ENCODE measurements around the gene CDCA3. TPM values are rescaled to one million over a fixed set of nuclear protein-coding genes. Genes with fewer than 3 reads are reported as not detected.

The CDCA3 gene
- total RNA-seq, 1 donor from 2014 or later = 1.1 TPM

DNA sequence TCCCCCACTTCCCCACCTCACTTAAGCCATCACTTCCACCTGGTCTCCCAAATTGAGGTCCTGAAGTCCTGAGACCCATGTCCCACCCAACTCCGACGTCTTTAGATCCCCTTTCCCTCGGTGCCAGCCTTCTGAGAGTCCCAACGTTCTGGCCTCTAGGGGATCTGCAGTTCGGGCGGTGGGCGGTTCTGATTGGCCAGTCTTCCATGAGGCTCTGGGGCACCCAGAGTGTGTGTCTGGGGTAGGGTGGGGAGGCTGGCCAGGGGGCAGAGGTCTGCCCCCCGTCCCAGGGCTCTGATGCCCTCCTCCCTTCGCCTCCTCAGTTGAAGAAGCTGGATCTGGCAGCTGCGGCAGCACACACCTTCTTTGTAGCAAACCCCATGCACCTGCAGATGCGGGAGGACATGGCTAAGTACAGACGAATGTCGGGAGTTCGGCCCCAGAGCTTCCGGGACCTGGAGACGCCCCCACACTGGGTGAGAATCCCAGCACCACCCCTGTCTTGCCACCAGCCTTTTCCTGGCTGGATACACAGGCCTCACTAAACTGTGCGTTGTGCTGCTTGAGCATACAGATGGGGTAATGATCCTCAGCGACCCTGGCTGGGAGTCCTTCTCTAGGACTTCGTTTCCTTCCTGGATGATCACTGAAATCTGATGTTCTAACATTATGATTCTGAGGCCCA, 21.4 kb downstream of the CDCA3 start:
- Histone ChIP-seq H3K36me3 (no peaks in the 10 kb centered on the region), H3K4me3 (peak overlapping the region; percentile 62), H3K9me3 (no peaks in the 10 kb centered on the region), H3K4me1 (peaks cover 5% of the 10 kb centered on the region), H3K27ac (peak overlapping the region; percentile 44), H3K27me3 (no peaks in the 10 kb centered on the region)
- TF ChIP-seq CTCF (IDR thresholded peaks at IDR 0.05) = no peak
- DNase-seq (no peak), ATAC-seq (no peak)
- intact Hi-C loops (cut with DNase I) = loop anchor here (10.0 kb wide), 1 partner anchor 95 kb away; no protein-coding TSS in a partner anchor

DNA sequence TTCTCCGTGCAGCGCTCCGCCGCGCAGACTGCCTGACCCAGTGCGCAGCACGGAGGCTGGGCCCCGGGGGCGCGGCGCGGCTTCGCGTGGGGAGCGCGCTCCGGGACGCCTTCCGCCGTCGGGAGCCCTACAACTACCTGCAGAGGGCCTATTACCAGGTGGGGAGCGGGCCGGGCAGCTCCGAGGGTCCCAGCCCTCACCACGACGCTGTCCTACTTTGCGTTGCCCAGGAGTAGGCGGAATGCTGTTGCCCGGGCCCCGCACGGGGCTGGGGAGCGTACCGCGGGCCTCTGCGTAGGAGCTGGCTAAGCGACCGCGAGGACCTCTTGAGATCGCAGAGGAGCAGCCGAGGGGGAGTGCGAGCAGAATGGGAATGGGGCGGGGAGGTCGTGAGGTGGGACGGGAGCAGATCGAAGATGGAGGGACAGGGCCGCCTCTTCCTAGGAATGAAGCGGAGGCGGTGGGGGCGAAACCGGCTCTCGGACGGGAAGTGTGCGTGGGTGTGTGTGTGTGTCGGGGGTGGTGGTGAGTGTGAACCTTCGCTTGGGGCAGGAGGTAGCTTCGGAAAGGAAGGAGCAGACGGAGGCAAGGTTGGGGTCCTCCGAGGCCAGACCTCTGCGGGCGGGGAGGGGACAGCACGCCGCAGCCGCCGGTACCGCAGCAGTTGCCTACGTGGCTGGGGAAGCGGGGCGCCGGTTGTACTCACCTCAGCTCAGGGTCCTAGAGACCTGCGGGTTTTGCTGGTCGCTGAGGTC, 22.1 kb downstream of the CDCA3 start:
- no peak for TF ChIP-seq CTCF (IDR thresholded peaks at IDR 0.05)
- ATAC-seq (peak; percentile 21), DNase-seq (no peak)
- peaks cover 5% of the 10 kb centered on the region for H3K4me1 ChIP-seq
- H3K27ac ChIP-seq = peak overlapping the region; percentile 44
- no peaks in the 10 kb centered on the region for H3K36me3 ChIP-seq
- intact Hi-C loops (cut with DNase I) = loop anchor here (10.0 kb wide), 1 partner anchor 94 kb away; no protein-coding TSS in a partner anchor
- H3K27me3 ChIP-seq = no peaks in the 10 kb centered on the region
- H3K9me3 ChIP-seq = no peaks in the 10 kb centered on the region
- peak overlapping the region; percentile 62 for H3K4me3 ChIP-seq

GRCh38 chr12:6827982-6828780, 22.9 kb downstream of the CDCA3 start, which contains the start of gene P3H3:
Gene P3H3 (plus strand): TSS chr12:6828407. CDS start chr12:6828441, 34 bp downstream.
- peak; percentile 5 for ATAC-seq
- intact Hi-C loops (cut with DNase I) = loop anchor here (10.0 kb wide), 1 partner anchor 93 kb away; no protein-coding TSS in a partner anchor

DNA sequence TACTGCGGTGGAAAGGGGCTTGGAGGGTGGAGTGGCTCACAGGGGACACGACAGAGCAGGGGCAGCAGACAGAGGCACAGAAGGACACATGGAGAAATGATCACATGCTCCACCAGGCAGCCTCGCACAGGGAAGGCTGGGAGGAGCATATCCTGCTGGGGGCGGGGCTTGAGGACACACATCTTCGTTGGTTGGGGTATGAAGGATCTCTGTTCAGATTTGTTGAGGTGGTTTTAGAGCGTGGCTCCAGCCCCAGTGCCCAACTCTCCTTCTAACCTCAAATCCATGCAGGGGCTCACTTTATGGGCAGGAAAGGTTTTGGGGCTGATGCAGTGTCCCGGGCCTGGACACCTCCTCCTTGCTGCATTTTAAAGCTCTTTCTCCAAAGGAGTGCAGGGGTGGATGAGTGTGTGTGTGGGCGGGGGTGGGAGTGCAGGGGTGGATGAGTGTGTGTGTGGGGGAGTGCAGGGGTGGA, 23.6 kb downstream of the CDCA3 start:
- intact Hi-C loops (cut with DNase I) = loop anchor here (10.0 kb wide), 1 partner anchor 93 kb away; no protein-coding TSS in a partner anchor
- no peaks in the 10 kb centered on the region for H3K36me3 ChIP-seq
- peaks cover 5% of the 10 kb centered on the region for H3K4me1 ChIP-seq
- ATAC-seq (peak; percentile 50), DNase-seq (peak; percentile 83)
- H3K27me3 ChIP-seq = no peaks in the 10 kb centered on the region
- TF ChIP-seq CTCF (IDR thresholded peaks at IDR 0.05) = no peak
- no peak overlapping the region for H3K4me3 ChIP-seq
- H3K9me3 ChIP-seq = no peaks in the 10 kb centered on the region
- H3K27ac ChIP-seq = no peak overlapping the region

More at GRCh38 chr12:6827982-6828780, 22.9 kb downstream of the CDCA3 start, which contains the start of gene P3H3:
- Histone ChIP-seq H3K9me3 (no peaks in the 10 kb centered on the region), H3K4me1 (peaks cover 5% of the 10 kb centered on the region), H3K27me3 (no peaks in the 10 kb centered on the region), H3K36me3 (no peaks in the 10 kb centered on the region), H3K4me3 (peak within 1 kb of the TSS; percentile 62), H3K27ac (peak within 1 kb of the TSS; percentile 44)
- TF ChIP-seq CTCF (IDR thresholded peaks at IDR 0.05) = no peak
- DNase-seq = no peak

All from upper lobe of right lung (tissue), 1 donor.